Measurements from ENCODE around the gene RGPD4.

- TF ChIP-seq CREM (CRISPR knock-in tag; IDR thresholded peaks at IDR 0.05), result no peak
- TF ChIP-seq ZNF512 (CRISPR knock-in tag; IDR thresholded peaks at IDR 0.05; ENCODE audit: borderline replicate concordance), result no peak
- no peak for TF ChIP-seq TEAD4 (CRISPR knock-in tag; IDR thresholded peaks at IDR 0.05)
- TF ChIP-seq CTCF (IDR thresholded peaks at IDR 0.05), result no peak
- no peak for TF ChIP-seq KAT7 (CRISPR knock-in tag; IDR thresholded peaks at IDR 0.05; ENCODE audit: borderline replicate concordance)
- no peak for TF ChIP-seq ESRRA (CRISPR knock-in tag; IDR thresholded peaks at IDR 0.05; ENCODE audit: borderline replicate concordance)
Measured at GRCh38 chr2:107807988-107808387, 18.7 kb upstream of the RGPD4 start.
